NCI-H2171 (cell line): ENCODE data around the gene DPF3.
A peak's percentile ranks its signal among the peaks of the same experiment; 100 is the strongest.

ENCODE experiments used
- DNase-seq: peaks from one replicate; lab custom pipeline; 2025; lab: John Stamatoyannopoulos, UW

Gene DPF3

DNA sequence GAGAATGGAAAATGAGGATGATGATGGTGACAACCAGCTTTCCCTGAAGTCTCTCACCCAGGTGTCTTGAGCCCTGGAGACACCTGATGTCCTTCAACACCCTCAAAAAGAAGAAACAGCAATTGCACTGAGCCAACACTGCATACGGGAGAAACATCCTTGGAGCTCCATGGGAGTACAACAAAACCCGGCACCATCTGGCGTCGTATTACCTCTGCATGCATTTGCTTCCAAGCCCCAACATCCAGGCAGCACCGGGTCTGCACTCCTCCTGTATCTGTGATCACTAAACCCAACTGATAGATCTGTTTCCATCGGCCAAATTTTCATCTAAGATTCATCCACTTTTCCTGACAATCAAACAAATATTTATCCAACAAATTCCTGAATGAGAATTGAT lies 249.9 kb downstream of the DPF3 start:
- DNase-seq = peak; percentile 77

DNA sequence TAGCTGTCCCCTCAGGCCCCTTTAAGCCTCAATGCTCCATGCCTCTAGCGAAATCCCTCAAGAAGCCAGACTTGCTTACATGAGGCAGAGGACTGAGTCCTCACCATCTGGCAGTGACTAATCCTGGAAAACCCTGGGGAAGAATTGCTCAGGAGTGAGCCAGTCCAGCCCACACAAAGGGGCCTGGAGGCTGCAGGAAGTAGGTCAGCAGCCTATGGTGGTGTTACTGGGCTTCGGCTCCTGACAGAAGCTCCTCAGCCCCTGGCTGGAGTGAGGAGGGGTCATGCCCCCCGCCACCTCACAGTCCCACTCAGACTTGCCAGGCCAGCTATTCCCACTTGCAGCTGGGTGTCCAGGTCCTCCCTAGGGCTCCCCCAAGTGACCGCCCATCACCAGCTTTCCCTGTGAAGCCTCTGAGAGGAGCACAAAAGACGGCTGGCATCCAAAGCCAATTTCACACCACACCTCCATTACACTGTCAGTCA lies 250.5 kb downstream of the DPF3 start:
- DNase-seq = peak; percentile 58

DNA sequence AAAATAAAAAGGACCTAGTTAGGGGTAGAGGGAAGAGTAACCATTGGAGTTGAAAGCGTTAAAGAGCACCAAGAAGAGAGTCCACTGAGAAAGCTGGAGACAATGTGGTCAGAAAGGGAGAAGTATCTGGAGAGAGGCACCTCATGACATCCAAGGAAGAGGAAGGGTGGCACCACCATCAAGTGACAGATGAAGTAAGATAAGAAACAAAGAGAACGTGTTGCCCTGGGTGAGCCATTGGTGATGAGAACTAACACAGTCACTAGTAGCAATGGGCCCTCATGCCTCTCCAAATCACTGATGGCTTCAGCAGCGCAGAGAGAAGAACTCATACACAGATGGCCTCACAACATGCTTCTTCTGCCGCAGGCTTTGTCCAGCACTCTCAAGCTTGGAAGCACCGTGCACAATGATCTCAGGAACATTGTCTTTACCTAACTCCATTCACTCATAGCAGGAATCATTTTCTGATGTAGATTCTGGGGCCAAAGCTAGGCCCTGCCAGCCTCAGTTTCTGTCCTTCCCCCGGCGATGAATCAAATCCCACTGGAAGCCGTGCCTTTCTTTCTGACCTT lies 252.9 kb downstream of the DPF3 start:
- no peak for DNase-seq

DNA sequence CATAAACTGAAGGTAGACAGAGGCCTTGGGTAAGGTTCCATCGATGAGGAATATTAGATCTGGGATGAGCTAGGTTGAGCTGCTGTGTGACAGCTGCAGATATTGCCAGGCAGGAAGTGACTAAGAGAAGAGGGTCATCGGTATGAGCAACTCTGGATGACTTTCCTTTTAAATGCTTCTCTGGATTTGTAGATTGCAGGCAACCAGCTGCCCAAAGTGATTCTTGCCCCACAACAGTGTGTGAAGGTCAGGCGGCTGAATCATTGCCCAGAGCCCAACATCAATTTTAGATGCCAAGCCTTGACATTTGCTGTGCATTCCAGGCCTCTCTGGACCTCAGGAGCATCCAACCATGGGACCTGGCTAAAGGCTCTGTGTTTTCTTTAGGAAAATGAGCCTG lies 255.9 kb downstream of the DPF3 start:
- DNase-seq = no peak

DNA sequence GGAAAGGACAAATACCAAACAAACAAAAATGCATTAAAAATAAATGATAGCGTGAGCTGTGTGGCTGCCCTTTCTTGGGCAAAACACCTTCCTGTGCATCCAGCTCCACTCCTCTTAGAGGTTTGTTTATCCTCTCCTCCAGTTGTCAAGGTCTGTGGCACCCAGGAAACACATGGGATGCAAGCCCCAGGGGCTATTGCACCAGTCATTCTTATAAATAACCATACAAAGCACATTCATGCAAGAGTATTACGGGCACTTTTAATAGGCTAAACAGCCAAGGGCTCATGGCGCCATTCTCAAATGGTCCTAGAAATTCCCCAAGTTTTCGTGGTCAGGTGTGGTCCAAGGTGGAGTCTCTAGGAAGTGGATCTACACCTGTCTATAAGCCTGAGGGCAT lies 257.0 kb downstream of the DPF3 start:
- DNase-seq = no peak

DNA sequence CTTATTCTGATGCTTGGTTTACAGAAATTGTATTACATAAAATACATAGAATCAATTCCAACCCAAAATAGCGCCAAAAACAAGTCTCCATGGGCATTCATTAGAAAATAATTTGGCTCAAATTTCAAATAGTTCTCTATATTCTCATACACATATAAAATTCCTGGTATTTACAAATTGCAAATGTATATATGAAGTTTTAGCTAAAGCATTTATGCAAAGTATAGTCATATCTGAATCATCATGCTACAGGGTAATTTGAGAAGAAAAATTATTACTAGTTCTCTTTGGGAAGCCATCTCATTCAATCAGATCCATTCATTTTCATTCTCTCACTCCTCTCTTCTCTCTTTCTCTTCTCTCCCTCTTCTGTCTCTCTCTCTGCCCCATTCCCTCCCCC lies 257.8 kb downstream of the DPF3 start:
- DNase-seq = no peak

DNA sequence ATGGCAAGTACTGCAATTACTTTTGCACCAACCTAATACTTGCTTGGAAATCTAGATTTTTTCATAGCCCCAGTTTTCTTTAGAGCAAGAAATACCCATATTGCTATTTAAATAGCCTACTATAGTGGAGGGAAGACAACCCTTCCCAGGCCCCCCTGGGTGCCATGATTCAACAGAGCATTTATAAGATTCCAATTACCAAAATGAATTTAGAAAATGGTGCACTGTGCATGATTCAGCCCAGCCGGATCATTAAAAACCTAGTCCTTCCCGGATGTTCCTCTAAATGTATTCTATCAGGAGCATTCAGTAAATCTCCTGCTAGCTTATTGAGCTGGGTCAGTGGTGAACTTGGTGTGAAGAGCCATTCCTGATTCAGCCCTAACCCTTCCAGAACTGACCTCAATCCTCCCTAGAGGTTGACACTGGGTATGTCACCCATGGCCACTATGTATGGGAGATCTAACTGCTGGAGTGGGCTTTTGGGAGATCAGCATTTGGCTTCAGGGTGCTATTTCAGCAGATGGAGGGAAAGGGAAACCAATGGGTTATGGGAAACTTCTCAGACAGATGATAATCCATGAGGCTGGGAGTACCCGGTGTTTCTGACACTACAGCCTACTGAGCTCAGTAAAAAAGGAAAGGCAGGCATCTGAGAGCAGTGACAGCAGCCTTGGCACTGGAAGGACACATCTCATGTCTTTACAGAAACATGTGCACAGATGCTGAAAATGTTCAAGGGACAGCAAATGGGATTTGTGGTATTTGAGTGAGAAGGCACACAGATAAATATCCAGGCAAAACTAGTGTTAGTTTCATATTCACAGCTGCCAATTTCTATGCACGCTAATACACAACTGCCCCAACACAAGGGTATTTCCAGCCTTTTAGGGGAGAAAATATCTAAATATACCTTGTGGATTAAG lies 258.9 kb downstream of the DPF3 start:
- no peak for DNase-seq

DNA sequence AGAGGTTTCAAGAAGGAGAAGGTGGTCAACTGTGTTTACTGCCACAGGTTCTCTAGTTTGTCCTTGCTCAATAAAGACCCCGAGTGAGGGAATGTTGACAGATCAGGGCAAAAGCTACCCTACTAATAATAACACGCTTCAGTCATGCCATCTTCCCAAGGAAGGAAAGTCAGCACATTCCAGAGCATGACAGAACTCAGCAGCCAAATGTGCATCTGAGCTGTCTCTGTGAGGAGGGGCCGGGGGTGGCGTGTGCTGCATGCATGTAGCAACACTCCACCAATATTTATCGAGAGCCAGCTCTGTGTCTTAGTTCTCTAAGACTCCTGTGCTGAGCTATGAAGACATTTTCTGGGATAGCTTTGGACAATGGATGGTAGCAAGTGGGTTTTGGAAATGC lies 260.4 kb downstream of the DPF3 start:
- DNase-seq = no peak

DNA sequence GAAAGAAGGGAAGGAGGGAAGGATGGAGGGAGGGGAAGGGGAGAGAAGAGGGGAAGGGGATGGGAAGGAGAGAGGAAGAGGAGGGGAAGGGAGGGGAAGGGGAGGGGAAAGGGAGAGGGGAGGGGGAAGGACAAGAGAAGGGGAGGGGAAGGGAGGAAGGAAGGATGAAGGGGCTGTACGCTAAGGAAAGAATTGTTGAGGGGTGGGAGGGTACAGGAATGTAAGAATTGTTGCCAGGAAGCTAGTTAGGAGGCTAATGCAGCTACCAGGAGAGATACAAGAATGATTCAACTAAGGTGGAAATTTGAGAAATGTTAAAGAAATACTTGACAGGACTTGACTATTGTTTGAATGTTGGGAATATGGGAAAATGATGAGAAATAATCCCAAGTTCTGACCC lies 261.2 kb downstream of the DPF3 start:
- no peak for DNase-seq

DNA sequence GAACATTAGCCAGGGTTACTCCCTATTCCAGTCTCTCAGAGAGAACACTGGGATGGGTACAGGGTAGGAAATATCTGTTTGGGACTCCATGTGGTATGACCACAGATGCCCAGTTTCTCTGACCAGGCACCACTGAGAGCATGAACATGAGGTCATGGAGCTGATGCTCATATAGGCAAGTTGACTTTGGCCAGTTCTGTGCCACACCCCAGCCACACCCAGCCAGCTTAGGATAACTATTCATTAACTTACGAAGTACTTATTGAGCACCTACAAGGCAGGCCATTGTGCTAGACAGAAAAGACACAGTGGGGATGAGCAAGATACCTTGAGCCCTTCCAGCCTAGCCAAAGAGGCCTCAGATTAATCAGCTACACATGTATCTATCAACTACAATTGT lies 262.5 kb downstream of the DPF3 start:
- no peak for DNase-seq

DNA sequence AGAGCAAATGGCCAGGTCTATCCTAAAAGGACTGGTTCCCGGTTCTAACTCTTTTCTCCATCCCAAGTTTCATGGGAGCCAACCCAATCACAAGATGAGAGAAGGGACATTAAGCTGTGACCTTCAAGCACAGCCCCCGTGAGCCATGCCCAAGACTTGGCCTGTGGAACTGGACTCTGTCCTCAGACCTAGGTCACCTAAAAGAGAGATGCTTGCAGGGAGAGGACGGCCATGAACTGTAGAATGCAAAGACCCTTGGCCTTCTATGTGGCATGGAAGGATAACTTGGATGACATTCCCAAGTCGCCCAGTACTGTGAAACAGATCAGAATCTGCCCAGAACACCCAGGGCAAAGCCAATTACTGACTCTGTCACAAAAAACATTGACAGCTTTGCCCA lies 263.5 kb downstream of the DPF3 start:
- no peak for DNase-seq

DNA sequence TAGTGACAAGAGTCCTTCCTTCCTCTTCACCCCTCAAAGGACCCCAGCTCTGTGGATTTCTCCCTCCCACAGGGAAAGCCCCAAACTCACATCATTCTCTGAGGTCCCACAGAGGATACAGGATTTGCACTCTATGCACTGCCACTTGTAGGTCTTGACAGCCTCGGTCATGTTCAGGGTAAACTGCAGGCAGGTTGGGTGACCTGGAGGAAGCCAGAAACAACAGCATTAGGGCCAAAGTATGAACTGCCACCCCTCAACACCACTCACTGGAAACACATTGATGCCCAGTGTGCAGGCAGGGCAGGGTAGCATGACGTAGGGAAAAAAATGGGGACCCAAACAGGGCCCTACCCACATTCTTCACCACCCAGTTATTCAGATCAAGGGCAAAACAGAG lies 264.4 kb downstream of the DPF3 start:
- DNase-seq = no peak

DNA sequence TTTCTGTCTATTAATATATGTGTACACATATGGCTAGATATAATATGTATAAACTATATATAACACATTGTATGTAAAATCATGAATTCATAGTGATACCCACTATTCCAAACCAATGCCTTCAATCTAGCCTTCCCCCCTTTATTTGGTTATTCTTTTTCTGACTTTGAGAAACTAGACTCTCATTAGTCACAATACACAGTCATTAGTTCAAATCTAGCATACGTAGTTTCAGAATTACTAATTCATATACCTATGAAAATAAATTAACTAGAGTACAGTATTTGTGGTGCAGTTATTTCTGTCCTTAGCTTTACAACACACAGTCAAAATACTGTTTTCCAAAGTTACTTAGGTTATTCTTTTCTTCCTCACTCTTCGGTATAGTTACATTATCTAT lies 268.2 kb downstream of the DPF3 start:
- no peak for DNase-seq

DNA sequence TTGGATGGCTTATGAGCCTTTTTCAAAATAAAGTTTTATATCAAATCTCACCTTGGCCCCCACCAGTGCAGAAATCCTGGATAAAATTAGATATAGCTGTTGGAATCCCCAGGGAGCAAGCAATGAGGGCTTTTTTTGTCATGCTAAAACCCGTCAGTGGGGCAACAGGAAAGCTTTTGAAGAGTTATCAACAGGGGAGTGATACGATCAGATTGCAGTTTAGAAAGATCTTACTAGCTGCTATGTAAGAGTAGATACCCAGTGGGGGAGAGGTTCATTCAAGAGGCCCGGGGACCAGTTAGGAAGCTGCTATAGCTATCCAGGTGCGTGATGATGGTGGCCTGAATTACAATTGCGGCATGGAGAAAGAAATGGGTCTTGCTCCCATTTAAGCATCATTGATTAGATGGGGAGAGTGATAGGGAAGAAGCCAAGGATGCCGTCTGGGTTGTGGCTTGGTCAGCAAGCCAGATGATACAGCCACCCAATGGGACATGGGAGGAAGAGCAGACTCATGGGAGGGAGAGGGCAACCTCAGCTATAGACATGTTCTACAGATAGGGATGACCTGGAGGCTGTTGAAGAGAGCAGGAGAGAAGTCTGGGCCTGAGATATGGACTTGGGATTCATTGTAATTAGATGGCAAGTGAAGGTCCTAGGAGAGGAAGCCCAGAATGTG lies 272.4 kb downstream of the DPF3 start:
- DNase-seq = no peak

DNA sequence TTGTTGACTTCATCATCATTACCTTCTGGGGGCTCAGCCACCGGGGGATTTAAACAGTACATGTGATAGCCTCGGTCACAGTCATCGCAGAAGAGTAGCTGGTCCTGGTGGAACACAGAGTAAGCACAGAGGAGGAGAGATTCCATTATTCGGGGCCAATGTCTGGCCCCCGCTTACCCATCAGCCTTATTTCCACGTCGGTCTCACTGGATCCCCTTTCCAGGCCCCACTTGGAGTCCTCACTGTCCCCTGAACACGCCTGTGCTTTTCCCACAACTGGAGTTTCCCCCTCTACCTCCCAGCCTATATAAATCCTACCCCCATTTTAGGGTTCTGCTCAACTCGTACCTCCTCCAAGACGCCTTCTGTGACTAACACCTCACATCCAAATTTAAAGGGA lies 274.0 kb downstream of the DPF3 start:
- DNase-seq = no peak

DNA sequence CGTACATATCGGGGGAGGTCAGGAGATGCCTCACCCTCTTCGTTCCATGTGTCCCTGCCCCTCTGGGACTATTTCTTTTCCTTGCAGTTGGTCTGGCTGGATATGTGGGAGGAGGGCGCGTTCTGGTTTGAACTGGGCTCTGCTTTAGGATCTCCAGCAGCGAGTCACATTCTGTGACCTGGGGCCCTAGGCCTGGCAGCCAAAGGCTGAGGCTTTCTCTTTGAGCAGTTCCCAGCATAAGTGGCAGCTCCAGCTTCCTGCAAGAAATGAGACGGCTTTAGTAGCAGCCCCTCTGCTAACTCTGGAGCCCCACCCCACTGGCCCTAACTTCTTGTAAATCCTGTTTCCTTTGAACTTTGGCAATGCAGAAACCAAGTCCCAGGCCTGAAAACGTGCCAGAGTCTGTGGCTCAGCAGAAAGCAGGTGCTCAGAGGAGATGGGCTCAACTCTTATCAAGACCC lies 274.8 kb downstream of the DPF3 start:
- no peak for DNase-seq

DNA sequence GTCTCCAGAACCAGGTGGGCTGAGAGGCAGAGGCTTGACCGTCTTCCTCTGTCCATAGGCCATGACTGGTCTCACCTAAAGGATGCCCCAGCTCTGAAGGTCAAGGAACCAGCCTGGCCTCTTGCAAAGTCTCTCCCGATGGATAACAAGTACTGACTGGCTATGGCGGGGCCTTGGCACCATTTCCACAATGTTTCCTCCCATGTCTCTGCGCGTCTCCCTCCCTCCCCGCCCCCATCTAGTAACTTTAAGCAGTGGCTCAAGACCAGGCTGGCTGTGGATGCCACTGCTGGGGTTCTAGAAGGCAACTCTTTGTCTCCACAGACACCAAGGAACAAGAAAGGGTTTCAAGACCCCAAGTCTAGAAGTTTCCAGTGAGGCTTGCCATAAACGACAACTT lies 275.5 kb downstream of the DPF3 start:
- DNase-seq = no peak

DNA sequence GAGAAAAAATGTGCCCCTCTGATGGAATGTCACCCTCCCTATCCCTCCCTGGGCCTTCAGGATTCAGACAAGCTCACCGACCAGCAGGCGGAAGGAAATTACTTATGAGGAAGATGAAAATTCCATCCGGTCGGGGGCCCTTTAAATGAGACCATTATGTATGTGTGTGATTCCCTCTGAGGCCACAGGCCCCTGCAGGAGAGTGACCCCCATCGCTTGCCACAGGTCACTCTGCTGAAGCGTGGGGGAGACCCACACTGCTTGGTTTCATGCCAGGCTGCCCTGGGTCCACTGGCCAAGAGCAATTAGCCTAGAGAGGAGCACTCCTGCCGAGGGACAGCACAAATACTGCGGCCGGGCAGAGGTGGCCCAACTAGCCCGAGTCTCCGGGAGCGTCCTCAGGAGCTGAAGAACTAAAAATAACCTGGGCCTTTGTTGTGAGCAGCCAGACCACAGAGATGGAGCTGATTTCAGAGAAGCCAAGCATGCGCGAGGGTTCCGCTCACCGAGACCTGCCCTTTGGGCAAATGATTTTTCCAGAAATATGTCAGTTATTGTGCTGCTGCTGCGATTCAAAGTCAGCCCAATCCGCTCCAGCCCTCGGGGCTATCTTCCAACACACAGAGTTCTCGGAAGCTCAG lies 276.4 kb downstream of the DPF3 start:
- no peak for DNase-seq

DNA sequence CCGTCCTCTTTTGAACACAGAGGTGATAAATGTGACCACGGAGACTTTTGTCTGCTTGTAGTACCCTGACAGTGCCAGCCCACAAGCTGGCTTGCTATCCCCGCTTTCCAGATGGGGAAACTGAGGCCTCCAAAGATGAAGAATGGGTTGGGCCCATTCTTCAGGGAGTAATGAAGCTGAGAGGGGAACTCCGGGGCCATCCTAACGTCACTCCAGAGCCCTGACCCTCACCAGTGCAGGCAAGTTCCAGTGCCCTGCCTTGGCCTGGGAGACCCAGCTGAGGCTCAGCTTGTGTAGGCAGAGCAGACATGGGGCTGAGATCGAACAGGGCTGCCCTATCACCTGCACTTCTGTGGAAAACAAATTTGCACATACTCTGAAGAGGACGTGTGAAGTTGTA lies 277.1 kb downstream of the DPF3 start:
- no peak for DNase-seq

DNA sequence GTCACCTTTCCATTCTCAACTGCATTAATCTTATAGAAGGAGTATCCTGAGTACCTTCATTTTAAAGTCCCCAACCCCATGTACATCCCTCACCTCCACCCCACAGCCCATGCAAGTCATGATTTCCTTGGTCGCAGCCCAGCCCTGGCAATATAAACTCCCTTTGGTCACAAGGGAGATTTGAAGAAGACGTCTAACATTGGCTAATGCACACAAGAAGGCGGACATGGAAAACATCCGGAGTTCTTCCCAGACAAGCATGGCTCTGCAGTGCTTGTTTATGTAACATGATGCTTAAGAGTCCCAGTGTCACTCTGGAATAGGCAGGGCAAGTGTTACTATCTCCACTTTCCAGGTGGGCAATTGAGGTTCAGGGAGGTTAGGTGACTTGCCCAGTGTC lies 277.6 kb downstream of the DPF3 start:
- DNase-seq = no peak

DNA sequence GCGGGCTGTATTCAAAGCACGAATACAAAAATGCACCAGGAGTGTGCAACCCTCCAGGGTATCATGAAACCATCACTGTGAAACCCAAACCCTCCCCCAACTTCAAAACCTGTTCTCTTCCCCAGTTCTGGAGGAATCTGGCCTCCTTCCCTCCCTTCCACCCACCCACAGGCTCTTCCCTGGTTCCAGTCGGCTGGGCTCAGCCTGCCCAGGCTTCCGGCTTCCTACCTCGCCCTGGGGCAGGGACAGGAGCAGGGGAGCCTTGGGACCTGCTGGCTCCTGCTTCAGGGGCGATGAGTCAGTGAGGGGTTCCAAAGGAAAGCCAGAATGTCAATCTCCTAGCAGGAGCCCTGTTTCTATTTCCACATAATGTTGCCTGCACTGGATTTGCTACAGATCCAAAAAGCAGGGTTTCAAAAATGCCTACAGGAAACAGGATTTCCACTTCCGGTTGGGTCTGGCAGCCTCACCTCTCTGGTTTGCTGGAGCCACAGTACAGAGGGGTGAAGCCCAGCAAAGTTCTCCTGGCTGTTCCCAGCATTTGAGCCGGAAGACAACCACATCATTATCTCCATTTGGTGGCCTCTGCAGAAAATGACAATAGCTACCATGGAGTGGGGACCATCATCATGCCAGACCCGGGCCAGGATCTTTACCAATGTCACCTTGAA lies 278.3 kb downstream of the DPF3 start:
- DNase-seq = no peak

DNA sequence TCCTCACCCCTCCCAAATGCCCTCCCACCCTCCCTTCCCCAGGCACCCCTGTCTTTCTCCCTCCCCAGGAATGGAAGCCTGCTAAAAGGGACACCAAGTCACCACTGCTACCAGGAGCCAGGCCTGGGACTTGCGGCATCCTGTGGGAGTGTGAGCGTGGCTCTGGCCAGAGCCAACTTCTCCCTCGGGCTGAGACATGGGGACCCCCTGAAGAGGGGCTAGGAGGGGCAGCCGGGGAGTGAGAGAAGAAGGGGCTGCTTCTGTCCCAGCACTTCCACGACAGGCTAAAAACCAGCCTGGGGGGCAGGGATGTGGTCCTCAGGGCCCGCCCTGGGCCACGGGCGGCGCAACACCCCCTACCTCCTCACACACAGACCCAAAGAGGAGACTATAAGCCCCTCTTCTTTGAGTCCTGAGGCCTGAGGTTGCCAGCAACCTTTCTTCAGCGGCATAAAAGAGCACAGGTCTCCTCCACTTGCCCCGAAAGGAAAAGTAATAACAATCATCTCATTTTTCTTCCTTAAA lies 278.9 kb downstream of the DPF3 start:
- no peak for DNase-seq
